K562 (cell line): ENCODE data around the gene PPP1R14D. TPM values are rescaled to one million over a fixed set of nuclear protein-coding genes. Genes with fewer than 3 reads are reported as not detected.
A peak's percentile ranks its signal among the peaks of the same experiment; 100 is the strongest.

ENCODE experiments used
- CBFA2T2 ChIP-seq: fragments of 450-650 bp; conservative IDR thresholded peaks from 2 replicates; pipeline ENCODE4 v1.6.1; 2017; ENCODE audit warnings: mild to moderate bottlenecking
- ELF4 ChIP-seq: fragments of 450-650 bp; formaldehyde crosslinking; IDR thresholded peaks from 2 replicates; pipeline ENCODE4 v1.4.0; 2022; ENCODE audit warnings: missing genetic modification characterization
- ETV6 ChIP-seq, 3 experiments: fragments of 150-350 bp in 1 of 3; sonication (generic) in 1 of 3; formaldehyde crosslinking in 1 of 3; IDR thresholded peaks; 2 replicates each; pipeline versions ENCODE4 v1.6.1 to v1.8.0; 2014 to 2022; ENCODE audit warnings: borderline replicate concordance in 2 of 3, low read depth in 2 of 3, antibody characterized with exemption in 1 of 3, low read length in 1 of 3, mild to moderate bottlenecking in 1 of 3, missing genetic modification reagents in 1 of 3
- EZH2 ChIP-seq: IDR thresholded peaks from 2 replicates; pipeline ENCODE4 v1.6.1; 2012; ENCODE audit warnings: low read depth, mild to moderate bottlenecking, inconsistent platforms, low read length, borderline replicate concordance
- FOS ChIP-seq: IDR thresholded peaks from 3 replicates; pipeline ENCODE4 v1.6.1; 2011; ENCODE audit not compliant: insufficient read length; ENCODE audit errors: extremely low read depth
- HDAC6 ChIP-seq: IDR thresholded peaks from 2 replicates; pipeline ENCODE4 v1.6.1; 2012; ENCODE audit warnings: low read depth, mild to moderate bottlenecking, control low read depth, inconsistent platforms, low read length, moderate library complexity
- ILF3 ChIP-seq: fragments of 450-650 bp; IDR thresholded peaks from 2 replicates; pipeline ENCODE4 v1.6.1; 2018; ENCODE audit warnings: antibody characterized with exemption, mild to moderate bottlenecking, moderate library complexity, borderline replicate concordance
- KDM5B ChIP-seq: fragments of 200-600 bp; sonication (generic); IDR thresholded peaks from 2 replicates; pipeline ENCODE4 v1.6.1; 2012; ENCODE audit warnings: low read depth, mild to moderate bottlenecking, moderate library complexity, low read length, control low read depth, inconsistent platforms; ENCODE audit not compliant: insufficient replicate concordance
- NCOA6 ChIP-seq: fragments of 450-650 bp; IDR thresholded peaks from 2 replicates; pipeline ENCODE4 v1.6.1; 2017; ENCODE audit warnings: mild to moderate bottlenecking
- NR2C2 ChIP-seq, 2 experiments: fragments of 200-800 bp in 1 of 2; sonication (Bioruptor generic) in 1 of 2; sonication (generic) in 1 of 2; formaldehyde crosslinking in 1 of 2; IDR thresholded peaks; 2 replicates each; pipeline versions ENCODE4 v1.6.1 to v1.8.0; 2016 to 2022; ENCODE audit warnings: mild to moderate bottlenecking in 1 of 2, missing compliant biosample characterization in 1 of 2, missing genetic modification characterization in 1 of 2, missing genetic modification reagents in 1 of 2
- NRF1 ChIP-seq, 2 experiments: fragments of 450-650 bp; IDR thresholded peaks in 1 of 2; conservative IDR thresholded peaks in 1 of 2; 2 replicates each; pipeline ENCODE4 v1.6.1; 2014; ENCODE audit warnings: mild to moderate bottlenecking in 2 of 2
- POLR2AphosphoS5 ChIP-seq: IDR thresholded peaks from 2 replicates; pipeline ENCODE4 v1.6.1; 2011; ENCODE audit warnings: mild to moderate bottlenecking, low read depth, low read length, moderate library complexity; ENCODE audit not compliant: control insufficient read depth, insufficient read depth
- SETDB1 ChIP-seq: IDR thresholded peaks from one replicate; pipeline ENCODE4 v1.6.1; 2012; ENCODE audit warnings: low read length, control low read depth, inconsistent platforms
- ZNF121 ChIP-seq: sonication (generic); formaldehyde crosslinking; conservative IDR thresholded peaks from 2 replicates; pipeline ENCODE4 v1.8.0; 2022; ENCODE audit warnings: missing genetic modification reagents
- polyA plus RNA-seq, 8 experiments: library from polyadenylated mRNA; depleted of rRNA in 4 of 8; stranded (reverse) in 5 of 8; unstranded in 3 of 8; fragments of >200 nt; fragmentation: Nextera tagmentation in 2 of 8; fragmentation: Illumina TruSeq in 1 of 8; extraction: Ambion mirVana in 2 of 8; extraction: Trizol in 1 of 8; gene quantifications; 2 replicates each; pipeline versions ENCODE4 v1.2.1 to v1.2.3, GENCODE V29; 2011 to 2014; ENCODE audit warnings: inconsistent platforms in 1 of 8, missing spikeins in 1 of 8
- total RNA-seq, 7 experiments: library from RNA; depleted of rRNA in 6 of 7; stranded (reverse); fragments of >200 nt in 6 of 7; fragmentation: Illumina TruSeq in 2 of 7; extraction: Trizol in 2 of 7; gene quantifications; 2 replicates each; pipeline versions ENCODE4 v1.2.1 to v1.2.3, GENCODE V29; 2011 to 2021; ENCODE audit warnings: low replicate concordance in 1 of 7
- TF ChIP-seq, protein P1 (sequence below): fragments of 450-650 bp; IDR thresholded peaks from 2 replicates; pipeline ENCODE4 v1.6.1; 2017; ENCODE audit warnings: antibody characterized with exemption
- TF ChIP-seq, protein P2 (sequence below), 2 experiments: fragments of 200-800 bp in 1 of 2; sonication (Bioruptor generic) in 1 of 2; sonication (generic) in 1 of 2; formaldehyde crosslinking in 1 of 2; IDR thresholded peaks in 1 of 2; conservative IDR thresholded peaks in 1 of 2; 2 replicates each; pipeline versions ENCODE4 v1.5.0 to v1.6.1; 2016 to 2020; ENCODE audit warnings: missing compliant biosample characterization in 1 of 2, missing genetic modification characterization in 1 of 2, missing genetic modification reagents in 1 of 2
- TF ChIP-seq, protein P3 (sequence below): fragments of 450-650 bp; IDR thresholded peaks from one replicate; pipeline ENCODE4 v1.6.1; 2018; ENCODE audit warnings: mild to moderate bottlenecking, moderate library complexity; ENCODE audit not compliant: partially characterized antibody
- TF ChIP-seq, protein P4 (sequence below): fragments of 200-400 bp; formaldehyde crosslinking; IDR thresholded peaks from 2 replicates; pipeline ENCODE4 v1.6.1; 2017; ENCODE audit warnings: mild to moderate bottlenecking, low read depth, low read length, moderate library complexity

Gene PPP1R14D
- total and polyA plus RNA-seq, 9 of the 15 experiments (the other 6 are each of a cell fraction or from before 2014, with no cell fraction given) = 0.11 to 0.18 TPM; not detected in 7

DNA sequence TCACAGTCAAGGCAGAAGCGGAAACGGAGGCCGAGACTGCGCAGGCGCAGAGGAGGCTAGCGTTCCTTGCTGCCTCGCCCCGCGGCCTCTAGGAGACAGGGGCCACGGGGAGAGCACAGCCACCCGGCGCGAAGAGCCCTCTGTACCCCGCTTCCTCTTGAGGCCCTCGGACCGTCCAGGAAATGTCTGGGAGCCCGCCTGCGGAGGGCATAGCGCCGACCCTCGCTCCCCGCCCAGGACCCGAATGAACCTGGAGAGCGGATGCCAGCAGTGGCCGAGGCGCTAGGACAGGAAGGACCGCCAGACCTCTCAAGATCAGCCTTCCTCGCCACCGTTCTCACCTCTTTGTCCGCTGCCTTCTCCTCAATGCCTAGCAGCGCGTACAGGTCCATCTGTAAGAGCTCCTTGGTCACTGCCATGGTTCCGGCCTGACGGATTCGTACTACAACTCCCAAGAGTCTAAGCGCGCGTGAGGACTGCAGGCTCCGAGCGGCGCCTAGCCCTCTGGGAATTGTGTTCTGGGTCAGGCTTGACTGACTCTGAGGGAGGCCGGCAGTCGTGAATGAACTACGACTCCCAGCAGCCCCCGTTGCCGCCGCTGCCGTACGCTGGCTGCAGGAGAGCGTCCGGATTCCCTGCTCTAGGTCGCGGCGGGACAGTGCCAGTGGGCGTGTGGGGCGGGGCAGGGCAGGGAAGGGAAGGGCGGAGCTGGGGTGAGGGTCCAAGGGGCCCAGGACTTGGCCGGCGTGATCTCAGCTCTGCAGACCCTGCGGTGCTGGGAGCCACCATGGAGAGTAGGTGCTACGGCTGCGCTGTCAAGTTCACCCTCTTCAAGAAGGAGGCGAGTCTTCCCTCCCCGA lies 21.2 kb downstream of the PPP1R14D start, which contains the start of the genes DNAJC17 and ZFYVE19 (continued):
- TF ChIP-seq FOS = no peak
- no peak for TF ChIP-seq HDAC6
- TF ChIP-seq POLR2AphosphoS5 = peak; percentile 71; the same call in 1 of the 2 replicates
- no peak for TF ChIP-seq CBFA2T2
- TF ChIP-seq ZNF121 (CRISPR knock-in tag) = no peak
- peak; percentile 96 for TF ChIP-seq NRF1 (conservative IDR thresholded peaks at IDR 0.05 in 1 of 2, IDR thresholded peaks at IDR 0.05 in 1 of 2)
- no peak for TF ChIP-seq EZH2
- TF ChIP-seq, protein P1, sequence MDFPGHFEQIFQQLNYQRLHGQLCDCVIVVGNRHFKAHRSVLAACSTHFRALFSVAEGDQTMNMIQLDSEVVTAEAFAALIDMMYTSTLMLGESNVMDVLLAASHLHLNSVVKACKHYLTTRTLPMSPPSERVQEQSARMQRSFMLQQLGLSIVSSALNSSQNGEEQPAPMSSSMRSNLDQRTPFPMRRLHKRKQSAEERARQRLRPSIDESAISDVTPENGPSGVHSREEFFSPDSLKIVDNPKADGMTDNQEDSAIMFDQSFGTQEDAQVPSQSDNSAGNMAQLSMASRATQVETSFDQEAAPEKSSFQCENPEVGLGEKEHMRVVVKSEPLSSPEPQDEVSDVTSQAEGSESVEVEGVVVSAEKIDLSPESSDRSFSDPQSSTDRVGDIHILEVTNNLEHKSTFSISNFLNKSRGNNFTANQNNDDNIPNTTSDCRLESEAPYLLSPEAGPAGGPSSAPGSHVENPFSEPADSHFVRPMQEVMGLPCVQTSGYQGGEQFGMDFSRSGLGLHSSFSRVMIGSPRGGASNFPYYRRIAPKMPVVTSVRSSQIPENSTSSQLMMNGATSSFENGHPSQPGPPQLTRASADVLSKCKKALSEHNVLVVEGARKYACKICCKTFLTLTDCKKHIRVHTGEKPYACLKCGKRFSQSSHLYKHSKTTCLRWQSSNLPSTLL = no peak
- TF ChIP-seq, protein P2, sequence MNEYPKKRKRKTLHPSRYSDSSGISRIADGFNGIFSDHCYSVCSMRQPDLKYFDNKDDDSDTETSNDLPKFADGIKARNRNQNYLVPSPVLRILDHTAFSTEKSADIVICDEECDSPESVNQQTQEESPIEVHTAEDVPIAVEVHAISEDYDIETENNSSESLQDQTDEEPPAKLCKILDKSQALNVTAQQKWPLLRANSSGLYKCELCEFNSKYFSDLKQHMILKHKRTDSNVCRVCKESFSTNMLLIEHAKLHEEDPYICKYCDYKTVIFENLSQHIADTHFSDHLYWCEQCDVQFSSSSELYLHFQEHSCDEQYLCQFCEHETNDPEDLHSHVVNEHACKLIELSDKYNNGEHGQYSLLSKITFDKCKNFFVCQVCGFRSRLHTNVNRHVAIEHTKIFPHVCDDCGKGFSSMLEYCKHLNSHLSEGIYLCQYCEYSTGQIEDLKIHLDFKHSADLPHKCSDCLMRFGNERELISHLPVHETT (CRISPR knock-in tag; conservative IDR thresholded peaks at IDR 0.05 in 1 of 2, IDR thresholded peaks at IDR 0.05 in 1 of 2) = peak in 1 of 2 experiments; percentile 82; a peak in 2 of 4 replicates
- no peak for TF ChIP-seq ETV6 (IDR thresholded peaks at IDR 0.05; ENCODE audit: borderline replicate concordance in 1 of 2, low read depth in 2 of 2, low read length in 1 of 2)
- TF ChIP-seq ETV6 (CRISPR knock-in tag; IDR thresholded peaks at IDR 0.05; ENCODE audit: borderline replicate concordance) = no peak
- TF ChIP-seq, protein P3, sequence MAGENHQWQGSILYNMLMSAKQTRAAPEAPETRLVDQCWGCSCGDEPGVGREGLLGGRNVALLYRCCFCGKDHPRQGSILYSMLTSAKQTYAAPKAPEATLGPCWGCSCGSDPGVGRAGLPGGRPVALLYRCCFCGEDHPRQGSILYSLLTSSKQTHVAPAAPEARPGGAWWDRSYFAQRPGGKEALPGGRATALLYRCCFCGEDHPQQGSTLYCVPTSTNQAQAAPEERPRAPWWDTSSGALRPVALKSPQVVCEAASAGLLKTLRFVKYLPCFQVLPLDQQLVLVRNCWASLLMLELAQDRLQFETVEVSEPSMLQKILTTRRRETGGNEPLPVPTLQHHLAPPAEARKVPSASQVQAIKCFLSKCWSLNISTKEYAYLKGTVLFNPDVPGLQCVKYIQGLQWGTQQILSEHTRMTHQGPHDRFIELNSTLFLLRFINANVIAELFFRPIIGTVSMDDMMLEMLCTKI = no peak
- peak; percentile 58; the same call in 1 of the 2 replicates for TF ChIP-seq ELF4 (CRISPR knock-in tag)
- TF ChIP-seq NCOA6 = no peak
- TF ChIP-seq, protein P4, sequence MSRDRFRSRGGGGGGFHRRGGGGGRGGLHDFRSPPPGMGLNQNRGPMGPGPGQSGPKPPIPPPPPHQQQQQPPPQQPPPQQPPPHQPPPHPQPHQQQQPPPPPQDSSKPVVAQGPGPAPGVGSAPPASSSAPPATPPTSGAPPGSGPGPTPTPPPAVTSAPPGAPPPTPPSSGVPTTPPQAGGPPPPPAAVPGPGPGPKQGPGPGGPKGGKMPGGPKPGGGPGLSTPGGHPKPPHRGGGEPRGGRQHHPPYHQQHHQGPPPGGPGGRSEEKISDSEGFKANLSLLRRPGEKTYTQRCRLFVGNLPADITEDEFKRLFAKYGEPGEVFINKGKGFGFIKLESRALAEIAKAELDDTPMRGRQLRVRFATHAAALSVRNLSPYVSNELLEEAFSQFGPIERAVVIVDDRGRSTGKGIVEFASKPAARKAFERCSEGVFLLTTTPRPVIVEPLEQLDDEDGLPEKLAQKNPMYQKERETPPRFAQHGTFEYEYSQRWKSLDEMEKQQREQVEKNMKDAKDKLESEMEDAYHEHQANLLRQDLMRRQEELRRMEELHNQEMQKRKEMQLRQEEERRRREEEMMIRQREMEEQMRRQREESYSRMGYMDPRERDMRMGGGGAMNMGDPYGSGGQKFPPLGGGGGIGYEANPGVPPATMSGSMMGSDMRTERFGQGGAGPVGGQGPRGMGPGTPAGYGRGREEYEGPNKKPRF = no peak
- no peak for TF ChIP-seq SETDB1
- peak; percentile 70 for TF ChIP-seq NR2C2 (CRISPR knock-in tag; IDR thresholded peaks at IDR 0.05)
- peak; percentile 94 for TF ChIP-seq NR2C2 (tag; IDR thresholded peaks at IDR 0.05)
- TF ChIP-seq KDM5B = peak; percentile 75
- no peak for TF ChIP-seq ILF3
